RWPE1 (cell line): Measurements from ENCODE around the gene PLEKHG5.
"Not testable (repeated sequence)": the region's sequence is repeated elsewhere in the genome, so short reads cannot be mapped to it uniquely, and the experiment has no call there.

Experiments used
- CTCF ChIA-PET: fragments of 350-600 bp; sonication (Branson Sonifier 250); formaldehyde crosslinking; extraction: SDS; loops from one replicate; lab custom pipeline; 2021; lab: Yijun Ruan, JAX
- POLR2A ChIA-PET: fragments of 400-600 bp; formaldehyde crosslinking; extraction: SDS; loops from one replicate; lab custom pipeline; 2020; ENCODE audit warnings: antibody characterized with exemption; ENCODE audit not compliant: low non-redundant PET; lab: Yijun Ruan, JAX
- DNase-seq: peaks from one replicate; pipeline ENCODE4 v3.0.0; 2012; ENCODE audit warnings: low spot score
- H3K27ac ChIP-seq: fragments of 450-650 bp; 2 replicates; pipeline ENCODE4 v1.5.1; 2017
- TF ChIP-seq, protein P1 (sequence below): fragments of 450-650 bp; conservative IDR thresholded peaks from 2 replicates; pipeline ENCODE4 v1.5.1; 2017; ENCODE audit warnings: low read depth, mild to moderate bottlenecking

Gene PLEKHG5

DNA sequence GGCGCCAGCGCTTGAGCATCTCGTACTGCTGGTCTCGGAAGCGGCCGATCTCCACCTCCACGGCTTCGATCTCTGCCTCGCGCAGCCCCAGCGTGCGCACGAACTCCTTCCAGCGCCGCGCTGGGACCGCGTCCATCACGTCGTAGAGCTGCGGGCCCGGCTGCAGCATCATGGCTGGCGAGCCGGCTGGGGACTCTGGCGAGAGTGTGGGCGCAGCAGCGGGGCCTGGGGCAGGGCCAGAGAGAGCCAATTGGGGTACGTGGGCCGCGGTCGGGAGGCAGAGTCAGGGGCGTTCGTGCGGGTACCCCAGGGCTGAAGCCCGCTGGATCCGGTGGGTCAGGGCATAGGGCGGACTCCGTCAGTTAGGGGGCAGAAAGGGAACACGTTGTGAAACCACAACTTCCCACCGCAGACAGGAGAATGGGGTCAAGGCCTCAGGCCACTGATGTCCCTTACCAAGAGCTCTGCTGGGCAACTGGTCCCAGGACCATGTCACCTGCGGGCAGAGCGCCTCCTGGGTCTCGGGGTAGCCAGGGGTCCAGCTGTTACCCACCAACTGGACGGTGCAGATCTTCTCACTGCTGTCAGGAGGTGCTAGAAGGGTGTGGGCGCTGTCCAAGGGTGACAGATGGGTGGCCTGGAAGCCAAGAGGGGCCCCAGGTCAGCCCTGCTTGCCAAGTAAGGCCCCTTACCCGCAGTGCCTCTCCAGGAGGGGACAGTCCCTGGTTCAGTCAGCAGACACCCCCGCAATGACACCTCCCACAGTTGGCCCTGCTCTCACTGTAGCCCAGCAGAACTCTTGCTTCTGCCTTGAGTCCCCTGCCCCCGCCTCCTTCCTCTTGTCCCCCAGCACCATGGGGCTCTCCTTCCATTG is 29.7 kb downstream of the PLEKHG5 start:
- CTCF ChIA-PET: interaction anchor here (1.1 to 1.4 kb wide), 2 partner anchors 10 to 13 kb away, joined by 3 to 5 read pairs; no protein-coding TSS in a partner anchor
- no peak overlapping the region for H3K27ac ChIP-seq
- POLR2A ChIA-PET: no interaction called here
- DNase-seq: no peak
- TF ChIP-seq, protein P1, sequence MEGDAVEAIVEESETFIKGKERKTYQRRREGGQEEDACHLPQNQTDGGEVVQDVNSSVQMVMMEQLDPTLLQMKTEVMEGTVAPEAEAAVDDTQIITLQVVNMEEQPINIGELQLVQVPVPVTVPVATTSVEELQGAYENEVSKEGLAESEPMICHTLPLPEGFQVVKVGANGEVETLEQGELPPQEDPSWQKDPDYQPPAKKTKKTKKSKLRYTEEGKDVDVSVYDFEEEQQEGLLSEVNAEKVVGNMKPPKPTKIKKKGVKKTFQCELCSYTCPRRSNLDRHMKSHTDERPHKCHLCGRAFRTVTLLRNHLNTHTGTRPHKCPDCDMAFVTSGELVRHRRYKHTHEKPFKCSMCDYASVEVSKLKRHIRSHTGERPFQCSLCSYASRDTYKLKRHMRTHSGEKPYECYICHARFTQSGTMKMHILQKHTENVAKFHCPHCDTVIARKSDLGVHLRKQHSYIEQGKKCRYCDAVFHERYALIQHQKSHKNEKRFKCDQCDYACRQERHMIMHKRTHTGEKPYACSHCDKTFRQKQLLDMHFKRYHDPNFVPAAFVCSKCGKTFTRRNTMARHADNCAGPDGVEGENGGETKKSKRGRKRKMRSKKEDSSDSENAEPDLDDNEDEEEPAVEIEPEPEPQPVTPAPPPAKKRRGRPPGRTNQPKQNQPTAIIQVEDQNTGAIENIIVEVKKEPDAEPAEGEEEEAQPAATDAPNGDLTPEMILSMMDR: no peak

DNA sequence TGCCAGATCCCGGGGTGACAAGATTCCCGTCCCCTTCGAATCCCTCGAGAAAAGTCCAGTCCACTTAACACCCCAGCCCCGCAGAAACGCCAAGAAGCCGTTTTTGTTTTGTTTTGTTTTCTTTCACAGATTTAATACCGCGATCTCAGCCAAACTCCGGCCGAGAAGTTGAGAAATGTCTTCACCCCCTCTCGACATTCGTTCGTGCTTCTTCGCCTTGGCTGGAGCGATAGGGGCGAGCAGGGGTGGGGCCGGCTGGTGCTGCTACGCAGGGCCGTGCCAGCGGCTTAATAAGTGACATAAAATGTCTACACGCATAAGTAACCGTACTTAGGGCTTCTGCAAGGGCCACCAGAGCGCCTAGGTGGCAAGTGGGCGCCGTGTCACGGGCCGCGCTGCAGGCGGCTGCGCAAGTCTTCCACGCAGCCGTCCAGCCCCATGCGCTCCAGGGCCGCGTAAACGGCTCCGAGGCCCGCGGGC is 30.4 kb downstream of the PLEKHG5 start:
- H3K27ac ChIP-seq: no peak overlapping the region
- no peak for DNase-seq
- TF ChIP-seq, protein P1: no peak
- POLR2A ChIA-PET: no interaction called here
- CTCF ChIA-PET: interaction anchor here (0.6 kb wide), 1 partner anchor 37 kb away, joined by 3 read pairs; no protein-coding TSS in a partner anchor

DNA sequence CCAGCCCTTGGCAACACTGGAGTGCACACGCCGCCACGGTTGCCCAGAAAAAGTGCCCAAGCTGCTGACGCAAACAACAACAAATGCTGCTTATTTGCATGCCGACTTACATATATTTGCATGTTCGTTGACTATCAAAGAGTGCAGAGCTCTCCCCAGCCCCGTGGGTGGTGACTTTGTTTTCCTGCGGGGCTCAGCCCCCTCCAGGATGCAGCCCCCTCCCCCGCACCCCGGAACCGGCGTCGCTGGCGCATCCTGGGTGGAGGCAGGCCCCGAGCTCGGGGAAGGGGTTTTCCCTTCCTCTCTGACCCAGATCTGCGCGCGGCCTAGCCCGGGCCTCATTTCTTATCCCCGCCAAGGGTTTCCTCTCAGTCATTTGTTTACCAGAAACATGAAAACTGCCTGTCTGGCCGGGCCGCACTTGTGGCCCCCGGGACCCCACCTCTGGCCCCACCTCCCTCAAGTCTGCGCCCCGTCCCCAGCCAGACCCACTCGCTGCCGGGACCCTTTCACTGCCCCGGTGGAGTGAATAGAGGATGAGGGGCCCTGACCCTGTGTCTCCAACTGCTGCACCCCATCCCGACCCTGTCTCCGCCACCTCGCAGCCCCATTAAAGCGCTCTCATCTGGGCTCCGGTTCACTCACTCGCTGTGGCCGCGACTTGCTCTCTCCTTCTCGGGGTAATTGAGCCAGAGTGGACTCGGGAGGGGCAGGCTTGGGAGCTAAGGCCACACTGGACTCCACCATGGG is 31.0 kb downstream of the PLEKHG5 start:
- no peak overlapping the region for H3K27ac ChIP-seq
- ChIA-PET POLR2A (interaction anchor here (0.6 kb wide), 1 partner anchor 46 kb away, joined by 3 read pairs; no protein-coding TSS in a partner anchor), CTCF (interaction anchor here (0.6 kb wide), 1 partner anchor 37 kb away, joined by 3 read pairs; no protein-coding TSS in a partner anchor)
- TF ChIP-seq, protein P1: no peak
- no peak for DNase-seq

DNA sequence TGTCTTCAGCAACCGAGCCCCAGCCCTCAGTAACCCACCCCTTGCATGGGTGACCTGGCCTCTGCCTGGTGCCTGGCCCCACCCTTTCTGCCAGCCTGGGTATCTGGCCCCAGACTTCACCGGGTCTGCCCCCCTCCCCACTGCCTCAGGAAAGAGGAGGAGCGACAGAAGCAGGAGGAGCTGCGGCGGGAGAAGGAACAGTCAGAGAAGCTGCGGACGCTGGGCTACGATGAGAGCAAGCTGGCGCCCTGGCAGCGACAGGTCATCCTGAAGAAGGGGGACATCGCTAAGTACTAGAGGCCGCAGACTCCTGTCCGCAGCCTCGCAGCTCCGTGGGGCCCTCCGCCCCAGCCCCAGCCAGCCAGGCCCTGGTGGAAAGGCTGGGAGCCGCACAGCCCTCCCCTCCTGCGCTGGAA is 31.6 kb downstream of the PLEKHG5 start:
- TF ChIP-seq, protein P1: no peak
- ChIA-PET POLR2A (interaction anchor here (0.6 kb wide), 1 partner anchor 45 kb away, joined by 3 read pairs; no protein-coding TSS in a partner anchor), CTCF (interaction anchor here (0.6 kb wide), 1 partner anchor 18 kb away, joined by 8 read pairs; no protein-coding TSS in a partner anchor)
- H3K27ac ChIP-seq: peak overlapping the region; percentile 31; the same call in 1 of the 2 replicates
- no peak for DNase-seq

DNA sequence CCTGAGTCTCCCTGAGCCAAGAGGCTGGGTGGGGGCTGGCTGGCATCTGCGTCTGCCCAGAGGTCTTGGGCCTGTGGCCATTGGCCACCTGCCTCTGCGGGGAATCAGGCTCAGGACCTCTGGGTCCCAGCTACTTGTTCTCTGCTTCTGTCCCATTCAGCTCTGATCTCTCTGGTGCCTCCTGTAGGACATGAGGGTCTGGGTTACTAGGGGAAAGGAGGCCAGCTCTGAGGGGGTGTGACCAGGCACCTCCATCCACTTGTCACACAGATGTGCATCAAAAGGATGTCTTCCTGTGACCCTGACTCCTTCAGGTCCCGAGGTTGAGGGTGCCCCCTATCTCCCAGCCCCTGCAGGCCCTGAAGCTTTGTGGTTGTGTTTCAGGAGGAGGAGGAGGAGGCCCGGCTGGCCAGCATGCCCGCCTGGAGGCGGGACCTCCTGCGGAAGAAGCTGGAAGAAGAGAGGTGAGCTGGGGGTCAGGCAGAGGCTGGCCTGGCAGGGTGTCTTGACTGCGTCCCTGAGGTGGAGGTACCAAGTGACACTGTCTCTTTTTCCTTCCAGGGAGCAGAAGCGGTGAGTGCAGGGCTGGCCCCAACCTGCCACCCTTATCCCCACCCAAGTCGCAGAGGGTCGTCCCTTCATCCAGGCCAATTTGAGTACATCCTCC is 34.5 kb downstream of the PLEKHG5 start:
- ChIA-PET CTCF (interaction anchor here (0.6 kb wide), 2 partner anchors 46 to 206 kb away, joined by 3 read pairs; no protein-coding TSS in a partner anchor), POLR2A (no interaction called here)
- no peak overlapping the region for H3K27ac ChIP-seq
- TF ChIP-seq, protein P1: no peak
- no peak for DNase-seq

DNA sequence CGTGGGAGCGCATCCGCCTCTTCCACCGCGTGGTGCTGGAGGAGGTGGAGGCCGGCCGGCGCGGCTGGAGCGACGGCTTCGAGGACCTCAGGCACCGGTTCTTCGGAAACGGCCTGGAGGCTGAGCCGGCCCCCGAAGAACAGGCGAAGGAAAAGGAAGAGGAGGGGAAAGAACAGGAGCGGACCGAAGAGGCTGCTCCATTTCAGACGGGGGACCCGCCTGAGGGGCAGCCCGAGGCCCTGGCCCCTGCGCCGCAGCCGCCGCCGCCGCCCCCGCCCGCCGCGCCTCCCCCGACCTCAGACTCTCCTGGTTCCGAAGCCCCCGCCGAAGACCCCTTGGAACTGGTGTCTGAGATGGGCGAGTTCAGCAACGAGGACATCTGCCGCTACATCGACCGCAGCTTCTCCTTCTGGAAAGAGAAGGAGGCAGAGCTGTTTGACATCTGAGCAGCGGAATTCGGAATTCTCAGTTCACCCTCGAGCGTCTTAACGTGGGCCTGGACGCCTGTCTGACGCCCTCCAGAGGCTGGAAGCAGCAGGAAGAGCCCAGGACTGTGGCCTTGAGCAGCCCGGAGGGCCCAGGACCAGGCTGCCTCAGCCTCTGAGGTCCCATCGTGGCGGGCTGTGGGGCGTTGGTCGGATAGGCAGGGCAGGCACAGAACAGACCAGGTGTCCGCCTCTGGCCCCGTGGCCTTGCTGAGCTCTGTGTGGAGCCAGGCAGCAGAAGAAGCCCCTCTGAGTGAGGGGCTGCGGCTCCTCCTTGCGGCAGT is 35.5 kb downstream of the PLEKHG5 start:
- CTCF ChIA-PET: interaction anchor here (0.6 kb wide), 2 partner anchors 205 to 210 kb away, joined by 3 to 9 read pairs; no protein-coding TSS in a partner anchor
- POLR2A ChIA-PET, DNase-seq: not testable (repeated sequence)

More for the DNA sequence above, 35.5 kb downstream of the PLEKHG5 start:
- H3K27ac ChIP-seq: not testable (repeated sequence)
